AG04450 (cell line): ENCODE results near the gene LCORL. TPM values are rescaled to one million over a fixed set of nuclear protein-coding genes. Genes with fewer than 3 reads are reported as not detected.

Experiments
- CTCF ChIA-PET: fragments of 300-600, 350-600 bp; formaldehyde crosslinking; extraction: SDS; loops from one replicate; lab custom pipeline; 2022; ENCODE audit warnings: antibody characterized with exemption, inconsistent platforms; lab: Charles Lee
- POLR2A ChIA-PET: fragments of 350-600 bp; formaldehyde crosslinking; extraction: SDS; loops from one replicate; lab custom pipeline; 2021; ENCODE audit warnings: antibody characterized with exemption, inconsistent platforms; lab: Yijun Ruan, JAX
- DNase-seq: peaks from one replicate; pipeline ENCODE4 v3.0.0-alpha.2; 2011; ENCODE audit warnings: low read depth, low spot score
- H3K27ac ChIP-seq: one replicate; pipeline ENCODE4 v1.5.1; 2012; ENCODE audit warnings: low read depth, low read length, control low read depth
- H3K27me3 ChIP-seq: one replicate; pipeline ENCODE4 v1.6.0; 2012; ENCODE audit warnings: low read length; ENCODE audit not compliant: control insufficient read depth, insufficient read depth
- H3K4me3 ChIP-seq: 2 replicates; pipeline ENCODE4 v1.5.1; 2011; ENCODE audit warnings: mild to moderate bottlenecking, low read depth, low read length, control low read depth
- H3K9me3 ChIP-seq: 2 replicates; pipeline ENCODE4 v1.5.1; 2012; ENCODE audit warnings: low read length; ENCODE audit not compliant: control insufficient read depth, insufficient read depth
- polyA plus RNA-seq: library from polyadenylated mRNA; depleted of rRNA; stranded (reverse); fragments of >200 nt; gene quantifications from 2 replicates; pipeline ENCODE4 v1.2.3, GENCODE V29; 2011
- TF ChIP-seq, protein P1 (sequence below): IDR thresholded peaks from 2 replicates; pipeline ENCODE4 v1.5.1; 2011; ENCODE audit warnings: low read depth, low read length, control low read depth, inconsistent platforms

Gene LCORL
- polyA plus RNA-seq, 1 experiment: 7.2 TPM

DNA sequence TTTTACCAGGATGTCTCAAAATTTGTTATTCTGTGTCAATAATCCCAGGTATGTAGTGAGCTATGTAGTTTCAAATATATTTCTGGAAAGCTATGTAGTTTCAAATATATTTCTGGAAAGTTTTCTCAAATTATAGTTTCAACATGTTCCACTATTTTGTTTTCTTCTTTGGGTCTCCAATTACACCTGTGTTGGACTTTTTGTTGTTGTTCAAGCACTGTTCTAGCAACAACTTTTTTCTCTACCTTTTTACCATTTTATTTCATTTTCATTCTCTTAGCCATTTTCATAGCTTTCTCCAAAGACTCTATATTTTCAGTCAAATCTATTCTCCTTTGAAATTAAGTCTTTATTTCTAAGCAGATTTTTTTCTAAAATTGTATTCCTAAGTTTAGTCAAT lies 88.4 kb downstream of the LCORL start:
- POLR2A ChIA-PET: no interaction called here
- Histone ChIP-seq H3K27me3 (no peaks in the 10 kb centered on the region), H3K9me3 (no peaks in the 10 kb centered on the region), H3K4me3 (no peak overlapping the region), H3K27ac (no peak overlapping the region)
- TF ChIP-seq, protein P1, sequence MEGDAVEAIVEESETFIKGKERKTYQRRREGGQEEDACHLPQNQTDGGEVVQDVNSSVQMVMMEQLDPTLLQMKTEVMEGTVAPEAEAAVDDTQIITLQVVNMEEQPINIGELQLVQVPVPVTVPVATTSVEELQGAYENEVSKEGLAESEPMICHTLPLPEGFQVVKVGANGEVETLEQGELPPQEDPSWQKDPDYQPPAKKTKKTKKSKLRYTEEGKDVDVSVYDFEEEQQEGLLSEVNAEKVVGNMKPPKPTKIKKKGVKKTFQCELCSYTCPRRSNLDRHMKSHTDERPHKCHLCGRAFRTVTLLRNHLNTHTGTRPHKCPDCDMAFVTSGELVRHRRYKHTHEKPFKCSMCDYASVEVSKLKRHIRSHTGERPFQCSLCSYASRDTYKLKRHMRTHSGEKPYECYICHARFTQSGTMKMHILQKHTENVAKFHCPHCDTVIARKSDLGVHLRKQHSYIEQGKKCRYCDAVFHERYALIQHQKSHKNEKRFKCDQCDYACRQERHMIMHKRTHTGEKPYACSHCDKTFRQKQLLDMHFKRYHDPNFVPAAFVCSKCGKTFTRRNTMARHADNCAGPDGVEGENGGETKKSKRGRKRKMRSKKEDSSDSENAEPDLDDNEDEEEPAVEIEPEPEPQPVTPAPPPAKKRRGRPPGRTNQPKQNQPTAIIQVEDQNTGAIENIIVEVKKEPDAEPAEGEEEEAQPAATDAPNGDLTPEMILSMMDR: no peak
- no peak for DNase-seq
- CTCF ChIA-PET: interaction anchor here (0.7 to 0.8 kb wide), 2 partner anchors 53 to 116 kb away, joined by 3 read pairs; no protein-coding TSS in a partner anchor

DNA sequence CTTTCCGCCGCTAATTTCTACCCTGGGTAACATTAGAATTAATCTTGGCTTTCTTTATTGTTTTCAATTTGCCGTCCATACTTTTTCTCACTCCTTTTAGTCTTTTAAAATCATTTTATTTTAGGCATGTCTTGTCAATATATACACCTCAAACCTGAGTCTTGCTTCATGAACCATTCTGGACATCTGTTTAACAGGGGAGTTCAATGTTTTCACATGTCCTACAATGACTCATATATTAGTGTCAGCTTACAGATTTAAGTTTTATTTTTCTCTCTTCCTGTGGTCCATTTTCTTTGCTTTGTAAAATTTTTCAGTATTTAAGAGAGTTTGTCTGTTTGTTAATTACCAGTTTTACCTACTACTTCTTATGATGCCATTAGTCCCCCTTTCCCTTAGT lies 89.5 kb downstream of the LCORL start:
- POLR2A ChIA-PET: no interaction called here
- CTCF ChIA-PET: no interaction called here
- no peak for DNase-seq
- H3K4me3 ChIP-seq: no peak overlapping the region
- H3K27me3 ChIP-seq: no peaks in the 10 kb centered on the region
- no peak overlapping the region for H3K27ac ChIP-seq
- TF ChIP-seq, protein P1: no peak
- H3K9me3 ChIP-seq: no peaks in the 10 kb centered on the region

DNA sequence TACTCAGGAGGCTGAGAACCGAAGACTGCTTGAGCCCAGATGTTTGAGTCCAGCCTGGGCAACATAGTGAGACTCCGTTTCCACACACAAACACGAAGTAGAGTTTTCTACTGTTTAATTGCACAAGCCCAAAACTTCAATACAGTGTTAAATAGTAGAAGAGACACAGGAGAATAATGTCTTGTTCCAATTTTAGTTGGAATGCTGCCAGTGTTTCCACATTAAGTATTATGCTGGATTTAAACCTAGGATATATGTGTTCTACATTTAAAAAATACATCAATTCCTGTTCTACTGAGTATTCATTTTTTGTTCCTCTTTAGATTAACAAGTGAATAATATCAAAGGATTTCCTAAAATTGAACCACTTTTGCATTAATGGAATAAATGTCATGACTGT lies 91.3 kb downstream of the LCORL start:
- Histone ChIP-seq H3K27ac (no peak overlapping the region), H3K9me3 (no peaks in the 10 kb centered on the region), H3K27me3 (no peaks in the 10 kb centered on the region), H3K4me3 (no peak overlapping the region)
- TF ChIP-seq, protein P1: no peak
- POLR2A ChIA-PET: no interaction called here
- no peak for DNase-seq
- CTCF ChIA-PET: no interaction called here

- no peak for DNase-seq
- TF ChIP-seq, protein P1: no peak
- POLR2A ChIA-PET: no interaction called here
- no peaks in the 10 kb centered on the region for H3K27me3 ChIP-seq
- no peaks in the 10 kb centered on the region for H3K9me3 ChIP-seq
- H3K4me3 ChIP-seq: no peak overlapping the region
- no peak overlapping the region for H3K27ac ChIP-seq
- CTCF ChIA-PET: interaction anchor here (0.6 kb wide), 1 partner anchor 116 kb away, joined by 3 read pairs; no protein-coding TSS in a partner anchor
These were observed 97.4 kb downstream of the LCORL start for GRCh38 chr4:17924189-17924588.

GRCh38 chr4:17921451-17921850 lies 100.1 kb downstream of the LCORL start:
- Histone ChIP-seq H3K27me3 (no peaks in the 10 kb centered on the region), H3K9me3 (no peaks in the 10 kb centered on the region), H3K27ac (no peak overlapping the region), H3K4me3 (no peak overlapping the region)
- ChIA-PET CTCF (no interaction called here), POLR2A (no interaction called here)
- TF ChIP-seq, protein P1: no peak
- DNase-seq: no peak
